ENCODE results near the gene GRM4. TPM values are rescaled to one million over a fixed set of nuclear protein-coding genes. Genes with fewer than 3 reads are reported as not detected.

GRM4 gene
- total RNA-seq, 4 donors from 2014 or later: 0.35 to 2.2 TPM; not detected in 2

GRCh38 chr6:34102099-34102656 lies 43.7 kb downstream of the GRM4 start:
- no peak overlapping the region for H3K4me3 ChIP-seq
- intact Hi-C loops (cut with DNase I; ENCODE audit: low total_unique reads): no loop called here
- TF ChIP-seq, protein P1, sequence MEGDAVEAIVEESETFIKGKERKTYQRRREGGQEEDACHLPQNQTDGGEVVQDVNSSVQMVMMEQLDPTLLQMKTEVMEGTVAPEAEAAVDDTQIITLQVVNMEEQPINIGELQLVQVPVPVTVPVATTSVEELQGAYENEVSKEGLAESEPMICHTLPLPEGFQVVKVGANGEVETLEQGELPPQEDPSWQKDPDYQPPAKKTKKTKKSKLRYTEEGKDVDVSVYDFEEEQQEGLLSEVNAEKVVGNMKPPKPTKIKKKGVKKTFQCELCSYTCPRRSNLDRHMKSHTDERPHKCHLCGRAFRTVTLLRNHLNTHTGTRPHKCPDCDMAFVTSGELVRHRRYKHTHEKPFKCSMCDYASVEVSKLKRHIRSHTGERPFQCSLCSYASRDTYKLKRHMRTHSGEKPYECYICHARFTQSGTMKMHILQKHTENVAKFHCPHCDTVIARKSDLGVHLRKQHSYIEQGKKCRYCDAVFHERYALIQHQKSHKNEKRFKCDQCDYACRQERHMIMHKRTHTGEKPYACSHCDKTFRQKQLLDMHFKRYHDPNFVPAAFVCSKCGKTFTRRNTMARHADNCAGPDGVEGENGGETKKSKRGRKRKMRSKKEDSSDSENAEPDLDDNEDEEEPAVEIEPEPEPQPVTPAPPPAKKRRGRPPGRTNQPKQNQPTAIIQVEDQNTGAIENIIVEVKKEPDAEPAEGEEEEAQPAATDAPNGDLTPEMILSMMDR (IDR thresholded peaks at IDR 0.05): no peak
- TF ChIP-seq POLR2A (IDR thresholded peaks at IDR 0.05): no peak
- H3K4me1 ChIP-seq: no peaks in the 10 kb centered on the region
- no peaks in the 10 kb centered on the region for H3K36me3 ChIP-seq
- H3K9me3 ChIP-seq: no peaks in the 10 kb centered on the region
- no peaks in the 10 kb centered on the region for H3K27me3 ChIP-seq
- no peak for DNase-seq
- no peak overlapping the region for H3K27ac ChIP-seq

- peaks cover 0 to 2% of the 10 kb centered on the region in 2 donors for H3K27me3 ChIP-seq
- TF ChIP-seq, protein P1 (IDR thresholded peaks at IDR 0.05): no peak
- TF ChIP-seq POLR2A (IDR thresholded peaks at IDR 0.05): no peak
- H3K36me3 ChIP-seq: no peaks in the 10 kb centered on the region
- intact Hi-C loops (cut with DNase I; ENCODE audit: low total_unique reads): no loop called here
- no peak for DNase-seq
- H3K9me3 ChIP-seq: no peaks in the 10 kb centered on the region
- no peak overlapping the region for H3K4me3 ChIP-seq
- H3K27ac ChIP-seq: no peak overlapping the region
- H3K4me1 ChIP-seq: no peaks in the 10 kb centered on the region
Observed at GRCh38 chr6:34100788-34101187, 45.1 kb downstream of the GRM4 start.

GRCh38 chr6:34099878-34100277 lies 46.0 kb downstream of the GRM4 start:
- H3K27ac ChIP-seq: no peak overlapping the region

DNA sequence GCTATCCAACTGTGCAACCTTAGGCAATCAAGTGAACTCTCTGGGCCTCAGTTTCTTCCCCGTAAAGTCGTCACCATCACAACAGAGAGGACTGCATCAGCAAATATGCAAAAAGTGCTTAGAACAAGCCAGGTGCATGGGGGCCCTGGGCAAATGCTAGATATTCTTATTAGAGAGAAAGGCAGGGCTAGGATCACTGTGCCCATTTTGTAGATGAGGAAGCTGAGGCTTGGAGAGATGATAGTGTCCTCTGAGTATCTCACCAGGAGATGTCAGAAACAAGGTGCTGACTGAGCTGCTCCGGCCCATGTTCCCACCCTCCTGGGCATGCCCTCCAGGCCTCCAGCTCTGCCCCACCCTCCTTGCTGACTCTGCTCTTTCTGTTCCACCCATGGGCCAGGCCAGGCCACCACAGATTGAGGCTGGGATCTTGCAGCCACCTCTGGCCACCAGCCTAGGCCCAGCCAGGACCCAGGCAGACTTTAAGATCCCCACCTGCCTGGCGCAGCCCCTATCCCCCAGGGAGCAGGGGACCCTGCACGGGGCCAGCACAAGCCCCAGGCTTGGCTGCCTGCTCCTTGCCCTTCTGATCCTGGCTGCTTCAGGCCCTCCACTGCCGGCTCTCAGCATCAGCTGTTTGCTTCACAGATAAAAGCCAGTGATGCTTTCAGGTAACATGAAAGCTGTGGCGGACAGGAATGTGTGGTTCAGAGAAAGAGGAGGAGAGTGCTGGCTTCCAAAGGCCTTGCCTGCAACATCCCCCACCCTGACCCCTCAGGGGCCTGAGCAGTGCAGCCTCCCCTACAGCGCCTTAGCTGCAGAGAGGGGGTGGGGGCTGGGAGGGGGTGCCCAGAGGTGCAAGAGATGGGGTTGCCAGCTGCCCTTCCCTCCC lies 47.6 kb downstream of the GRM4 start:
- no peak for DNase-seq
- H3K9me3 ChIP-seq: no peaks in the 10 kb centered on the region
- TF ChIP-seq POLR2A (IDR thresholded peaks at IDR 0.05): no peak
- TF ChIP-seq, protein P1 (IDR thresholded peaks at IDR 0.05): no peak
- H3K27me3 ChIP-seq: peaks cover 0 to 3% of the 10 kb centered on the region in 2 donors
- H3K4me1 ChIP-seq: no peaks in the 10 kb centered on the region
- H3K36me3 ChIP-seq: no peaks in the 10 kb centered on the region
- no peak overlapping the region for H3K27ac ChIP-seq
- H3K4me3 ChIP-seq: no peak overlapping the region
- intact Hi-C loops (cut with DNase I; ENCODE audit: low total_unique reads): no loop called here

More at GRCh38 chr6:34099878-34100277, 46.0 kb downstream of the GRM4 start:
- intact Hi-C loops (cut with DNase I; ENCODE audit: low total_unique reads): no loop called here
- Histone ChIP-seq H3K36me3 (no peaks in the 10 kb centered on the region), H3K27me3 (peaks cover 0 to 3% of the 10 kb centered on the region in 2 donors), H3K4me3 (no peak overlapping the region), H3K4me1 (no peaks in the 10 kb centered on the region), H3K9me3 (no peaks in the 10 kb centered on the region)
- no peak for DNase-seq
- TF ChIP-seq, protein P1 (IDR thresholded peaks at IDR 0.05): no peak
- no peak for TF ChIP-seq POLR2A (IDR thresholded peaks at IDR 0.05)

DNA sequence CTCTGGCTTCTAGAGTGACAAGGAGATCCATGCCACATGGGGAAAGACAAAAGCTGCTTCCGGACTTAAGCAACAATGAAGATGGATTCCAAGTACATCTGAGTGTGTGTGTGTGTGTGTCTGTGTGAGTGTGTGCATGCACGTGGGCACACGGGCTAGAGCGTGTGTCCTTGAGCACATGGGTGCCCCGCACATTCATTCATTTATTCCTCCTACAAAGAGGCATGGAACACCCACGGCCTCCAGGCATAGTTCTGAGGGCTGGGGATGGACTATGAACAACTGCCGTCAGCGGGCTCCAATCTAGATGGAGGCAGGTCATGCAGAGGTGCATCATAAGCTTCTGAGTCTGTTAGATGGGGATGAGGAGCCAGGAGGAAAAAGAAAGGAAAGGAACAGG lies 49.1 kb downstream of the GRM4 start:
- Histone ChIP-seq H3K36me3 (no peaks in the 10 kb centered on the region), H3K9me3 (no peaks in the 10 kb centered on the region), H3K27ac (no peak overlapping the region), H3K4me3 (no peak overlapping the region), H3K4me1 (no peaks in the 10 kb centered on the region), H3K27me3 (peaks cover 0 to 3% of the 10 kb centered on the region in 2 donors)
- intact Hi-C loops (cut with DNase I; ENCODE audit: low total_unique reads): no loop called here
- DNase-seq: no peak
- no peak for TF ChIP-seq POLR2A (IDR thresholded peaks at IDR 0.05)

Data from uterus (tissue), 4 donors.